Measurements from ENCODE around the gene LRRC75A.

Gene LRRC75A

GRCh38 chr17:16435925-16436886 lies 55.8 kb downstream of the LRRC75A start:
- TF ChIP-seq POLR2A (IDR thresholded peaks at IDR 0.05; ENCODE audit: low read length) (no peak), GATA1 (IDR thresholded peaks at IDR 0.05; ENCODE audit: low read depth, low read length) (no peak)
- DNase-seq, result no peak

GRCh38 chr17:16434662-16435061 lies 57.3 kb downstream of the LRRC75A start:
- no peak for DNase-seq
- TF ChIP-seq POLR2A (IDR thresholded peaks at IDR 0.05; ENCODE audit: low read length) (peak; percentile 26), GATA1 (IDR thresholded peaks at IDR 0.05; ENCODE audit: low read depth, low read length) (no peak)

GRCh38 chr17:16433514-16433913 lies 58.5 kb downstream of the LRRC75A start:
- no peak for TF ChIP-seq POLR2A (IDR thresholded peaks at IDR 0.05; ENCODE audit: low read length)
- TF ChIP-seq GATA1 (IDR thresholded peaks at IDR 0.05; ENCODE audit: low read depth, low read length), result no peak
- no peak for DNase-seq

- DNase-seq, result no peak
- no peak for TF ChIP-seq POLR2A (IDR thresholded peaks at IDR 0.05; ENCODE audit: low read length)
- no peak for TF ChIP-seq GATA1 (IDR thresholded peaks at IDR 0.05; ENCODE audit: low read depth, low read length)
These were observed 60.0 kb downstream of the LRRC75A start for GRCh38 chr17:16432017-16432416.

- DNase-seq, result no peak
- TF ChIP-seq POLR2A (IDR thresholded peaks at IDR 0.05; ENCODE audit: low read length) (no peak), GATA1 (IDR thresholded peaks at IDR 0.05; ENCODE audit: low read depth, low read length) (no peak)
These were observed 61.3 kb downstream of the LRRC75A start for GRCh38 chr17:16430650-16431049.

GRCh38 chr17:16429083-16429482 lies 62.9 kb downstream of the LRRC75A start:
- DNase-seq, result no peak
- no peak for TF ChIP-seq GATA1 (IDR thresholded peaks at IDR 0.05; ENCODE audit: low read depth, low read length)
- TF ChIP-seq POLR2A (IDR thresholded peaks at IDR 0.05; ENCODE audit: low read length), result no peak

GRCh38 chr17:16428098-16428882 lies 63.7 kb downstream of the LRRC75A start:
- peak; percentile 76 to 78 for DNase-seq
- TF ChIP-seq GATA1 (IDR thresholded peaks at IDR 0.05; ENCODE audit: low read depth, low read length), result no peak
- TF ChIP-seq POLR2A (IDR thresholded peaks at IDR 0.05; ENCODE audit: low read length), result no peak

GRCh38 chr17:16427020-16427419 lies 65.0 kb downstream of the LRRC75A start:
- DNase-seq, result no peak
- TF ChIP-seq POLR2A (IDR thresholded peaks at IDR 0.05; ENCODE audit: low read length) (no peak), GATA1 (IDR thresholded peaks at IDR 0.05; ENCODE audit: low read depth, low read length) (no peak)

- TF ChIP-seq POLR2A (IDR thresholded peaks at IDR 0.05; ENCODE audit: low read length) (no peak), GATA1 (IDR thresholded peaks at IDR 0.05; ENCODE audit: low read depth, low read length) (no peak)
- no peak for DNase-seq
These were observed 66.0 kb downstream of the LRRC75A start for GRCh38 chr17:16425698-16426659.

GRCh38 chr17:16425202-16425601 lies 66.8 kb downstream of the LRRC75A start:
- TF ChIP-seq POLR2A (IDR thresholded peaks at IDR 0.05; ENCODE audit: low read length) (no peak), GATA1 (IDR thresholded peaks at IDR 0.05; ENCODE audit: low read depth, low read length) (no peak)
- no peak for DNase-seq

- TF ChIP-seq GATA1 (IDR thresholded peaks at IDR 0.05; ENCODE audit: low read depth, low read length) (no peak), POLR2A (IDR thresholded peaks at IDR 0.05; ENCODE audit: low read length) (no peak)
- DNase-seq, result no peak
These were observed 68.6 kb downstream of the LRRC75A start for GRCh38 chr17:16423226-16423872.

GRCh38 chr17:16422416-16422815 lies 69.6 kb downstream of the LRRC75A start:
- no peak for DNase-seq

GRCh38 chr17:16419929-16420271 lies 72.1 kb downstream of the LRRC75A start:
- no peak for TF ChIP-seq GATA1 (IDR thresholded peaks at IDR 0.05; ENCODE audit: low read depth, low read length)
- no peak for TF ChIP-seq POLR2A (IDR thresholded peaks at IDR 0.05; ENCODE audit: low read length)
- peak in 1 of 2 experiments; percentile 40 for DNase-seq

More at GRCh38 chr17:16422416-16422815, 69.6 kb downstream of the LRRC75A start:
- TF ChIP-seq POLR2A (IDR thresholded peaks at IDR 0.05; ENCODE audit: low read length) (no peak), GATA1 (IDR thresholded peaks at IDR 0.05; ENCODE audit: low read depth, low read length) (no peak)

All from erythroblast (primary cell).